GM19025 (cell line): ENCODE measurements around the gene VWA3A.
"Not testable (repeated sequence)": the region's sequence is repeated elsewhere in the genome, so short reads cannot be mapped to it uniquely, and the experiment has no call there.

Experiments
- ATAC-seq: cut with Tn5 transposase; IDR thresholded peaks from one replicate; pipeline ENCODE4 v1.9.1; 2021; ENCODE audit warnings: mild to moderate bottlenecking, low read depth, moderate library complexity; ENCODE audit not compliant: unreplicated experiment

The VWA3A gene

DNA sequence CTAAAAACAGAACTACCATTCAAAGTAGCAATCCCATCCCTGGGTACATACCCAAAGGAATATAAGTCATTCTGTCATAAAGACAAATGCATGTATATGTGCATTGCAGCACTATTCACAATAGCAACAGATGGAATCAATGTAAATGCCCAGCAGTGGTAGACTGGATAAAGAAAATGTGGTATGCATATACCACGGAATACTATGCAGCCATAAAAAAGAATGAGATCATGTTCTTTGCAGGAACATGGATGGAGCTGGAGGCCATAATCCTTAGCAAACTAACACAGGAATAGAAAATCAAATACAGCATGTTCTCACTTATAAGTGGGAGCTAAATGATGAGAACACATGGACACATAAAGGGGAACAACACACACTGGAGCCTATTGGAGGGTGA is 36.2 kb downstream of the VWA3A start:
- ATAC-seq: not testable (repeated sequence)

GRCh38 chr16:22130528-22130927 is 38.2 kb downstream of the VWA3A start:
- no peak for ATAC-seq

DNA sequence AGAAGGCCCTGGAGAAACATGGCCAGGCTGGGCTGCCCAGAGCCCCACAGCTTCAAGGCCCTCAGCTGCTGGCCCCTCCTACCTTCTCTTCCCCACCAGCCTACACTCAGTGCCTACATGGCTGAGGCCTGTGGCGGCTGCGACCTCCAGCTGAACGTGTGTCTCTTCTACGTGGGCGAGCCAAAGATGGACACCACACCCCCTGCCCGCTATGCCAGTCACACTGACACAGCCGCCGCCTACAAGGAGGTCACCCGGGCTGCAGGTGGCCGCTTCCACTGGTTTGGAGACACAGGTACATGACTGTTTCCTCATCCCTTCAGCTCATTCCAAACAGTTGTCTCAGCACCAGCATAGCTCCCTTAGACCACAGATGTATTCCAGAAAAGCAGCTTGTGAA is 40.5 kb downstream of the VWA3A start:
- no peak for ATAC-seq

GRCh38 chr16:22138482-22138881 is 46.1 kb downstream of the VWA3A start:
- no peak for ATAC-seq

GRCh38 chr16:22139008-22139407 is 46.7 kb downstream of the VWA3A start:
- no peak for ATAC-seq

DNA sequence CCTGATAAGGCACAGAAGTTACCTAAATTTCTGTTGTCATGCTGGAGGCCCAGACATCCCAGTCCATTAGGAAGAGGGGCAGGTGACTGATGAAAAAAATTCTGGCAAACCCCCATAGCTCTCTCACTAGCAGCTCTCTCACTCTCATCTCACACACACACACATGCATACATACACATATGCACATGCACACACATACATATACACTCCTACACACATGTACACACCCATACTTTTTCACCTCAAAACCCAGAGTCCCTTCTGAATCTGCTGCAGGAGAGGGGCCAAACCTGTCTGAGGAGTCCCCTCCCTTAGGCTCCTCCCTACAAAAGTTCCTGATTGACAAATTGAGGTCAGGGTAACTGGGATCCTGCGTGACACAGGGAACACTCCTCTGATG is 47.4 kb downstream of the VWA3A start:
- ATAC-seq: no peak

GRCh38 chr16:22141767-22142166 is 49.4 kb downstream of the VWA3A start:
- ATAC-seq: no peak

DNA sequence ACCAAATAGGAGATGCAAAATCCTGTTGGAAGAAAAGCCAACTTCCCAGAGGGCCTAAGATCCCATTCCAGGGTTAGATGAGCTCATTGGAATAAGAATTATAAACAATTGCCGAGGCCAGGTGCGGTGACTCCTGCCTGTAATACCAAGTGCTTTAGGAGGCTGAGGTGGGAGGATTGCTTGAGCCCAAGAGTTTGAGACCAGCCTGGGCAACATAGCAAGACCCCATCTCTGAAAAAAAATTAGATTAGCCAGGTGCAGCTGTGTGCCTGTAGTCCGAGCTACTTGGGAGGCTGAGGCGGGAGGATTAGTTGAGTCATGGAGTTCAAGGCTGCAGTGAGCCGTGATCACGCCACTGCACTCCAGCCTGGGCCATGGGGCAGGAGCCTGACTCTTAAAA is 52.2 kb downstream of the VWA3A start:
- ATAC-seq: no peak

DNA sequence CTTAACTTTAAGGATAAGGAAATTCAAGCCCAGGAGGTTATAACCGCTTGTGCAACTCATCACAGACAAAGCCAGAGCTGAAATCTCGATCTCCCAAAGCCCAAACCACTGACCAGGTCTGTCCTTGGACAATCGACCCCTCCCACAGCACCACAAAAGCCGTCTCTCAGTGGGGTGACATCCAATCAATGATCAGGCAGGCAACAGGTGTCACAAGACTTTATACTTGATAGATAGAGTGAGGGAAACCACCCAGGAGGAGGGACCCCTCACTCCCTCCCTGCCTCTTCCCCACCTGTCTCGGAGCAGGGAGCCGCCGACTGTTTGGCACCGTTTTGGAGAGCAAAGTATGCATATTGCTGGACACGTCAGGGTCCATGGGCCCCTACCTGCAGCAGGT is 55.5 kb downstream of the VWA3A start:
- ATAC-seq: no peak

GRCh38 chr16:22151246-22151998 is 59.1 kb downstream of the VWA3A start:
- ATAC-seq: no peak

GRCh38 chr16:22152316-22152715 is 60.0 kb downstream of the VWA3A start:
- no peak for ATAC-seq

GRCh38 chr16:22153078-22153477 is 60.7 kb downstream of the VWA3A start:
- not testable (repeated sequence) for ATAC-seq

GRCh38 chr16:22161401-22161800 is 69.1 kb downstream of the VWA3A start:
- ATAC-seq: no peak

DNA sequence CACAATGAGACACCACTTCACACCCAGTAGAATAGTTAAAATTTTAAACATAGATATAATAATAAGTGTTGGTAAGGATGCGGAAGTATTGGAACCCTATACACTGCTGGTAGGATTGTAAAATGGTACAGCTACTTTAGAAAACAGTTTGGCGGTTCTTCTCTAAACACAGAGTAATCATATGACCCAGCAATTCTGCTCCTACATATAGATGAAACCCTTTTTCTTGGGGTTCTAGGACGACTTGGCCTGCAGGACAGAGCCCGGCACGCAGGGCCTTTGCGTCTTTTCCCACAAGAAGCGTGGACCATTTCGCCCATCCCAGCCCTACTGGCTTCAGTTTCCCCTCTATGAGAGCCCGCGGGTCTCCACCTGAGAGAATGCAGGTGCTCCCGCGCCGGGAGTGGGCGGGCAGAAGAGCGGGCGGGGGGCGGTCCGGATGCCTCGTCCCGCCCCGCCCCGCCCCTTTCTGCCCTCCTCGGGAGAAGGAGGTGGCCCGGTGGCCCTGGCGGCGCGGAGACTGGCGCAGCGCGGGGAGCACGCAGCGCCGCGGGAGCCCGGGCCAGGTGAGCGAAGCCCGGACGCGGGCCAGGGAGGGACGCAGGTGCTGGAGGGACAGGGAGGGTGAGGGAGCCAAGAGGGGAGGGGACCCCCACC is 69.8 kb downstream of the VWA3A start, which contains the start of gene SDR42E2:
Gene SDR42E2 (plus strand): TSS at position 508 of the 657 bp plus-strand sequence. CDS start 3,077 bp downstream, outside the sequence.
- no peak for ATAC-seq

GRCh38 chr16:22162656-22163009 is 70.3 kb downstream of the VWA3A start:
- no peak for ATAC-seq

GRCh38 chr16:22163806-22164205 is 71.5 kb downstream of the VWA3A start:
- ATAC-seq: no peak

DNA sequence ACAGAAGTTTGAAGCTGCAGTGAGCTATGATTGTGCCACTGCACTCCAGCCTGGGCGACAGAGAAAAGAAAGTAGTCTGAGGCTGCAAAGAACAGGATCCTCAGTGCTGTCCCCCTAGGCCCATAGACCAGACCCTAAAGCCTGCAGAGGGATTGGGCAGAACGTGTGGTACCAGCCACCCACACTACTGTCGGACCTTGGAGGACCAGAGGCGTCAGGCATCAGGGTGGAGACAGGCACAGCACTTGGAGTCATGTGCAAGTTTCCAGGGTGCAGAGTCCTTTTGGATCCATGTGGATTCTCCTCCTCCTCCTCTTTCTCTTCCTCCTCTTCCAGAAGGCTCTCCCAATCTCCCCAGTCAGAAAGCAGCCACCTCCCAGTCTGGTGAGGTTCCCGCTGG is 72.1 kb downstream of the VWA3A start:
- ATAC-seq: no peak

- ATAC-seq: no peak
These were observed 73.4 kb downstream of the VWA3A start for GRCh38 chr16:22165508-22166285.

DNA sequence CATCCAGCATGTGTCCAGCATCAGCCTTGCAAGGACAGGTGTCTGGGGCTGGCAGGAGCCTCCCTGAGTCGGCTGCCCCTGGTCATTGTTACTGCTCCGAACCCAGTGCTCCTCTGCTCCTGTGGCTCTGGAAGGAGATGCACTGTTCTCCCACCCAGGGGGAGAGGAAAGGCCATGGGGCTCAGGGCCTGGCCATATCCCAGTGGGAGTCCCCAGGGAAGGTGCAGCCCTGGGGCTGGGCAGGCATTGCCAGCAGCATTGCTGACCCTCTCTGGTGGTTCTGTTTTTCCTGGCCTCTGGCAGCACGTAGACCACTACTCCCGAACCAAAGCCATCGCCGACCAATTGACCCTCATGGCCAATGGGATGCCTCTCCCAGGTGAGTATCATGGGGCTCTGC is 79.6 kb downstream of the VWA3A start:
- no peak for ATAC-seq

DNA sequence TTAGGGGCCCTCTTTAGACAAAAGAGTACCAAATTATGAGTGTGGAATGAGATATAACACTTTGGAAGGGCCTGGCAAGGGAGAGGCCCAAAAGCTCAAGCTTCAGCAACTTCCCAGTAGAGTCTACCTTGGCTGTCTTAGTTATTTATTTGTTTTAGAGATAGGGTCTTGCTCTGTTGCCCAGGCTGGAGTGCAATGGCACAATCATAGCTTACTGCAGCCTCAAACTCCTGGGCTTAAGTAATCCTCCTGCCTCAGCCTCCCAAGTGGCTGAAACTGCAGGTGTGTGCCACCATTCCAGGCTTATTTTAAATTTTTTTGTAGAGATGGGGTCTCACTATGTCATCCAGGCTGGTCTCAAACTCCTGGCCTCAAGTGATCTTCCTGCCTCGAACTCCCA is 80.3 kb downstream of the VWA3A start:
- ATAC-seq: not testable (repeated sequence)

GRCh38 chr16:22174642-22175041 is 82.3 kb downstream of the VWA3A start:
- no peak for ATAC-seq
